HK-2 (cell line): ENCODE measurements around the gene TAS2R3.
"Not testable (repeated sequence)": the region's sequence is repeated elsewhere in the genome, so short reads cannot be mapped to it uniquely, and the experiment has no call there.

Experiments
- DNase-seq: peaks from one replicate; pipeline ENCODE4 v3.0.0-alpha.2; 2018; ENCODE audit not compliant: unreplicated experiment

The TAS2R3 gene

GRCh38 chr7:141763797-141764196, at the start of gene TAS2R3:
Gene TAS2R3 (plus strand): TSS chr7:141764097. CDS start chr7:141764159, 62 bp downstream.
- no peak for DNase-seq

- no peak for DNase-seq
Observed at GRCh38 chr7:141714571-141714970, 49.3 kb upstream of the TAS2R3 start.

- DNase-seq = no peak
Observed at GRCh38 chr7:141715018-141715417, 48.9 kb upstream of the TAS2R3 start.

- no peak for DNase-seq
Observed at GRCh38 chr7:141715794-141716689, 47.9 kb upstream of the TAS2R3 start.

- DNase-seq = no peak
Observed at GRCh38 chr7:141717450-141717849, 46.4 kb upstream of the TAS2R3 start.

- DNase-seq = no peak
Observed at GRCh38 chr7:141722529-141722928, 41.4 kb upstream of the TAS2R3 start.

GRCh38 chr7:141729020-141729419, 34.9 kb upstream of the TAS2R3 start:
- DNase-seq = no peak

- DNase-seq = no peak
Observed at GRCh38 chr7:141731476-141732149, 32.3 kb upstream of the TAS2R3 start.

GRCh38 chr7:141737118-141737835, 26.6 kb upstream of the TAS2R3 start:
- no peak for DNase-seq

- DNase-seq = peak; percentile 94
Observed at GRCh38 chr7:141737836-141738591, 25.9 kb upstream of the TAS2R3 start, which contains the start of gene SSBP1. Gene SSBP1 (plus strand): TSS chr7:141738358. CDS start chr7:141739167, 809 bp downstream.

- DNase-seq = no peak
Observed at GRCh38 chr7:141738592-141739013, 25.3 kb upstream of the TAS2R3 start.

GRCh38 chr7:141739250-141739649, 24.6 kb upstream of the TAS2R3 start:
- no peak for DNase-seq

GRCh38 chr7:141742229-141742628, 21.7 kb upstream of the TAS2R3 start:
- DNase-seq = no peak

GRCh38 chr7:141744131-141744530, 19.8 kb upstream of the TAS2R3 start:
- no peak for DNase-seq

- no peak for DNase-seq
Observed at GRCh38 chr7:141748396-141748795, 15.5 kb upstream of the TAS2R3 start.

- not testable (repeated sequence) for DNase-seq
Observed at GRCh38 chr7:141751904-141752303, 12.0 kb upstream of the TAS2R3 start.

- DNase-seq = no peak
Observed at GRCh38 chr7:141752634-141753033, 11.3 kb upstream of the TAS2R3 start.

- DNase-seq = no peak
Observed at GRCh38 chr7:141754939-141755338, 9.0 kb upstream of the TAS2R3 start.

GRCh38 chr7:141770083-141770583, 6.2 kb downstream of the TAS2R3 start:
- DNase-seq = not testable (repeated sequence)

GRCh38 chr7:141776374-141776773, 12.5 kb downstream of the TAS2R3 start, which contains the start of gene TAS2R4:
Gene TAS2R4 (plus strand): TSS chr7:141776674. CDS start chr7:141778489, 1,815 bp downstream.
- DNase-seq = no peak
